ENCODE measurements around the gene YEATS2.
"Not testable (repeated sequence)": the region's sequence is repeated elsewhere in the genome, so short reads cannot be mapped to it uniquely, and the experiment has no call there.

Gene YEATS2

DNA sequence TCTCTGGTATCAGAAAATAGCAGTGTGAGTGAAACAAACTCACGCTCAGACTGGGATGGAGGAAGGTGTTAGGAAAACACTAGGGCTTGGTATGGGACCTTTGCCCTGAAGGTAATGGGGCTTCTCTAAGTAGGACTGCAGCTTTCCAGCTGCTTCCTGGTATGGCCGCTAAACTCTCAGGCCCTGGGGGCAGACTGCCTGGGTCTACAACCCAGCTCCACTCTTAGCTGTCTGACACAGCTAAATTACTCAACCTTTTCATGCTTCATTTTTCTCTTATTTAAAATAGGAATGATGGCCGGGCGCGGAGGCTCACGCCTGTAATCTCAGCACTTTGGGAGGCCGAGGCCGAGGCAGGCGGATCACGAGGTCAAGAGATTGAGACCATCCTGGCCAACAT lies 5.2 kb upstream of the YEATS2 start:
- H3K9me3 ChIP-seq (replicated peaks; ENCODE audit: low read length) = no peaks in the 10 kb centered on the region
- no peaks in the 10 kb centered on the region for H3K36me3 ChIP-seq (ENCODE audit: insufficient read depth, low read length)
- no peak overlapping the region for H3K9ac ChIP-seq (ENCODE audit: low read depth, low read length)
- no peaks in the 10 kb centered on the region for H3K27me3 ChIP-seq (ENCODE audit: control insufficient read depth, insufficient read depth, low read length)
- H3K4me3 ChIP-seq (ENCODE audit: low read length) = no peak overlapping the region
- no peak overlapping the region for H3K4me2 ChIP-seq (ENCODE audit: low read length)
- H3K4me1 ChIP-seq (ENCODE audit: control insufficient read depth, insufficient read depth, low read length) = peaks cover 3% of the 10 kb centered on the region

DNA sequence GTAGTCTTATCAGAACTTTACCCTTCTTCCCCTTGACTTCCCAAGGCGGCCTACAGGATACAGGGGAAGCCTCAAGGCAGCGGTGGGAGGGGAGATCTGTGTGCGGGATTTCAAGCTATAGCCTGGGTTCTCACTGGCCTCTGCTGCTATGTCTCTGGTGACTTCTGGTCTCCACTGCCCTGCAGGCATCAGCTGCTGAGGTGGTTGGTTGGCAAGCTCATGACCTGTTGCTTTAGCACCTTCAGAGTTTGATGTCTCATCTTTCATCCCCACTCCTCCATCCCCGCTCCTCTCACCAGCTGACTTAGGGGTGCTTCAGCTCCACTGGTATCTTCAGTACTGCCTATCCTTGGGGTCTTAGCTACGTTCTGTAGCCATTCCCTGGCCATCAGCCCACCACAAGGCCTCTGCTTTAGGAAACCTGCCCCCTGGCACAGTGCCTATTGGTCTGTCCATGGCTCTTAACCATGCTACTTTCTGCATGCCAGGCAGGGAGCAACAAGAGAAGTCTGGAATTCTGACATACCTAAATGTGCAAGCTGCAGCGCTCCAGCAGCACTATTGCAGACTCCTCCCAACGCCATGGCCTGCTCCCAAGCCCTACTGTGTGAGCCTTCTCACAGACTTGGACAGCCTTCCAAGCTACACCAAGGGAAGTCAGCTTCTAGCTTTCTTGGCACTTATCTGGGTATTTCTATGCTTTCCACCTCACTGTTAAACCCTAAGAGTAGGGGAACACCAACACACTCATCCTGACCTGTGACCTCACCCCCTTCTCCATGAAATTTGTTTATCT lies 1.8 kb upstream of the YEATS2 start:
- Histone ChIP-seq H3K4me2 (ENCODE audit: low read length) (no peak overlapping the region), H3K9me3 (replicated peaks; ENCODE audit: low read length) (no peaks in the 10 kb centered on the region), H3K9ac (ENCODE audit: low read depth, low read length) (no peak overlapping the region), H3K4me1 (ENCODE audit: control insufficient read depth, insufficient read depth, low read length) (peaks cover 18% of the 10 kb centered on the region), H3K4me3 (ENCODE audit: low read length) (no peak overlapping the region), H3K27me3 (ENCODE audit: control insufficient read depth, insufficient read depth, low read length) (no peaks in the 10 kb centered on the region), H3K36me3 (ENCODE audit: insufficient read depth, low read length) (no peaks in the 10 kb centered on the region)

DNA sequence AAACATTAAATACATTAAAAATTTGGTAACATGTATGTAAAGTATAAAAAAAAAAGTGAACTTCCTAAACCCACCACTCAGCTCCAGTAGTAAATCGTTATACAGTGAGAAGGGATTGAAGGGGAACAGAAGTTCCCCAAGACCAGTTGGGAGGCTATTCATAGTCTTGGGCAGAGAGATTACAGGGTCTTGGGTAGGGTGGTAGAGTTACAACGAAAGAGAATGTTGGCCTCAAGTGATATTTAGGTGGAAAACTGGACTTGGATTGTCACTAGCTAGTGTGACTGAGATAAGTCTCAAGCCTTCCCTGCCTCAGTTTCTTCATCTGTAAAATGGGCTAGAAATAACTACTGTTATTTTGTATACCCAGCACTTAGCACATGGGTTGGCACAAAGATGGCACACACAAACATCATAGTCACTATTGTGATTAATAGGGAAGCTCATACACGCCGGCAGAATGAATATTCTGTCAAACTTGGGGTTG lies 431 bp upstream of the YEATS2 start:
- H3K4me2 ChIP-seq (ENCODE audit: low read length) = peak overlapping the region; percentile 76
- peak overlapping the region; percentile 95 for H3K9ac ChIP-seq (ENCODE audit: low read depth, low read length)
- H3K4me3 ChIP-seq (ENCODE audit: low read length) = peak overlapping the region; percentile 97
- H3K9me3 ChIP-seq (replicated peaks; ENCODE audit: low read length) = no peaks in the 10 kb centered on the region
- no peaks in the 10 kb centered on the region for H3K27me3 ChIP-seq (ENCODE audit: control insufficient read depth, insufficient read depth, low read length)
- H3K4me1 ChIP-seq (ENCODE audit: control insufficient read depth, insufficient read depth, low read length) = peaks cover 18% of the 10 kb centered on the region
- peaks cover 5% of the 10 kb centered on the region for H3K36me3 ChIP-seq (ENCODE audit: insufficient read depth, low read length)

DNA sequence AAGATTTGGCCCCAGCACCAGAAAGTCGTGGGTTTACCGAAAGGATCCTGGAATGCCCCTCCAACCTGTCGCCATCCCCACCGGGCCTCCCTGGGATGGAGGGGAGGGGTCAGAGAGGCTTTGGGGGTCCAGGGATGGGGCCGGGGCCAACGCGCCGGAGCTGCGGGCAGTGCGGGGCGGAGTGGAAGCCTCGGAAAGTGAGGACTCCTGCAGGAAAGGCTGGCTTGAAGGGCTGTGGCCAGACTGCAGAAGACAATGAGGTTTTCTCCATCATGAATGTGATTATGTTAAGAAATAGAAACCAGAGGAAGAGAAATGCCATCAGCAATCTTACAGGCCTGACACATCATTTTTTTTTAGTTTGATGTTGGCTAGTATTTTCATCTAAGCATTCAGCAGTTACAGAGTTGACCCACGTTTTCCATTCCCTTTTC lies 738 bp downstream of the YEATS2 start:
- Histone ChIP-seq H3K4me3 (ENCODE audit: low read length) (peak overlapping the region; percentile 97), H3K9ac (ENCODE audit: low read depth, low read length) (peak overlapping the region; percentile 95)

DNA sequence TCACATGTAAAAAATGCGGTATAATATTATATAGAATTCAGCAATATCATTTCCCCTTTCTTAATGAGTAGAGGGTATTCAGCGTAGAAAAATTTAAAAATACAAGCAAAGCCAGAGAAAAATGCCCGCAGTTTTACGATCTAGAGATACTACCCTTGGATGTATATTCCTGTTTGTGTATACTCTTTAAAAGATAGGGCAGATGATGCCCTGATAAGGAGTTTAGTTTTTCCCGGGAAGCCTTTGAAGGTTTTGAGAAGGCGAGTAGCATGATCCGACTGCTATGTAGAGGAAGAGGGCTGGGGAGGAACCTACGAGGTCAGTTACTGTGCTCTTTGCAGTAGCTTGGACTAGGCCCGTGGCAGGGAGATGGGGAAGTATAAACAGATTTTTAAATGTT lies 1.2 kb downstream of the YEATS2 start:
- peaks cover 5% of the 10 kb centered on the region for H3K36me3 ChIP-seq (ENCODE audit: insufficient read depth, low read length)
- no peaks in the 10 kb centered on the region for H3K27me3 ChIP-seq (ENCODE audit: control insufficient read depth, insufficient read depth, low read length)
- peak overlapping the region; percentile 95 for H3K9ac ChIP-seq (ENCODE audit: low read depth, low read length)

More for the DNA sequence above, 738 bp downstream of the YEATS2 start:
- Histone ChIP-seq H3K9me3 (replicated peaks; ENCODE audit: low read length) (no peaks in the 10 kb centered on the region), H3K36me3 (ENCODE audit: insufficient read depth, low read length) (peaks cover 5% of the 10 kb centered on the region), H3K4me2 (ENCODE audit: low read length) (peak overlapping the region; percentile 86), H3K4me1 (ENCODE audit: control insufficient read depth, insufficient read depth, low read length) (peaks cover 18% of the 10 kb centered on the region), H3K27me3 (ENCODE audit: control insufficient read depth, insufficient read depth, low read length) (no peaks in the 10 kb centered on the region)

DNA sequence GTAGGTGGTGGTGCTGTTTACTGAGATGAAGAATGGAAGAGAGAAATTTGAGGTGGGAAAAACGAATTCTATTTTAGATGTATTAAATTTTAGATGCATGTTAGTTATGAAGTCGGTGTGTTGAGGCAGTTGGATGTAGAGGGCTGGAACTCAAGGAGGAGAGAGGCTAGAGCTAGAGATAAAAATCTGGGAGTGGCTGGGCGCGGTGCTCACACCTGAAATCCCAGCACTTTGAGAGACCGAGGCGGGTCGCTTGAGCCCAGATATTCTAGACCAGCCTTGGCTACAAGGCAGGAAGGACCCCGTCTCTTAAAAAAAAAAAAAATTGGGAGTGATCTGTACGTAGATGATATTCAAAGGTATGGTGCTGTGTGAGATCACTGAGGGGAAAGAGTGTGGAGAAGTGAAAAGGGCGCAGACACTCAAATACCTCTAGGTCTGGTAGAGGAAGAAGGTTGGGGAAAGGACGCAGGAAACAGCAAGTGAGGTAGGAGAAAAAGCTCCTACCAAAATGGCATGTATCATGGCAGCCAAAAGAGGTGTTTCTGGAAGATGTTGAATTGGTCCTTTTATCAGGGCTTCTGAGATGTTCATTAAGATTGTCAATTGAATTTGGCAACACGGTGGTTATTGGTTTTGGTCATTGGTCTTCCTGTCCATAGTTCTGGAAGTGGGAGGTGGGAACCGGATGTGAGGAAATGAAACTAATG lies 1.8 kb downstream of the YEATS2 start:
- Histone ChIP-seq H3K27me3 (ENCODE audit: control insufficient read depth, insufficient read depth, low read length) (no peaks in the 10 kb centered on the region), H3K4me2 (ENCODE audit: low read length) (peak overlapping the region; percentile 86), H3K36me3 (ENCODE audit: insufficient read depth, low read length) (peaks cover 5% of the 10 kb centered on the region), H3K9me3 (replicated peaks; ENCODE audit: low read length) (no peaks in the 10 kb centered on the region), H3K9ac (ENCODE audit: low read depth, low read length) (peak overlapping the region; percentile 95), H3K4me3 (ENCODE audit: low read length) (peak overlapping the region; percentile 97), H3K4me1 (ENCODE audit: control insufficient read depth, insufficient read depth, low read length) (peaks cover 18% of the 10 kb centered on the region)

More for the DNA sequence above, 1.2 kb downstream of the YEATS2 start:
- no peaks in the 10 kb centered on the region for H3K9me3 ChIP-seq (replicated peaks; ENCODE audit: low read length)
- peak overlapping the region; percentile 97 for H3K4me3 ChIP-seq (ENCODE audit: low read length)
- H3K4me2 ChIP-seq (ENCODE audit: low read length) = peak overlapping the region; percentile 86
- H3K4me1 ChIP-seq (ENCODE audit: control insufficient read depth, insufficient read depth, low read length) = peaks cover 18% of the 10 kb centered on the region

DNA sequence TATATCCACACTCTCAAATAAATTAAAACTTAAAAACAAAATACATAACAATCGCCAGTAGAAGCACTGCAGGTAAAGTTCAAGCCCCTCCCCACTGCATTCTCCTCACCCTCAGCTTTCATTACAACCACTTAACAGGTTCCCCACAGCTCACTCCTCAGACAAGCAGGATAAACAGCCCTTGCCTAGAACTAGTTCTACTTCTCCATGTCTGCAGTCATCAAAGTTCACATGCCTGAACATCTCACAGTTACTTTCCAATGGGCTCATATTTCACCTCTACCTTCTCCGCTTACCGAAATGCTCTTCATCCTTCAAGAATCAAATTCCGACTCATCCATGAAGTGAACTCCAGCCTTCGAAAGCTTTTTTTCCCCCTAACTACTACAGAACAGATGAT lies 4.1 kb downstream of the YEATS2 start:
- no peak overlapping the region for H3K4me2 ChIP-seq (ENCODE audit: low read length)
- peaks cover 5% of the 10 kb centered on the region for H3K36me3 ChIP-seq (ENCODE audit: insufficient read depth, low read length)
- no peaks in the 10 kb centered on the region for H3K9me3 ChIP-seq (replicated peaks; ENCODE audit: low read length)
- H3K4me3 ChIP-seq (ENCODE audit: low read length) = no peak overlapping the region
- H3K4me1 ChIP-seq (ENCODE audit: control insufficient read depth, insufficient read depth, low read length) = peaks cover 18% of the 10 kb centered on the region
- no peak overlapping the region for H3K9ac ChIP-seq (ENCODE audit: low read depth, low read length)
- no peaks in the 10 kb centered on the region for H3K27me3 ChIP-seq (ENCODE audit: control insufficient read depth, insufficient read depth, low read length)

DNA sequence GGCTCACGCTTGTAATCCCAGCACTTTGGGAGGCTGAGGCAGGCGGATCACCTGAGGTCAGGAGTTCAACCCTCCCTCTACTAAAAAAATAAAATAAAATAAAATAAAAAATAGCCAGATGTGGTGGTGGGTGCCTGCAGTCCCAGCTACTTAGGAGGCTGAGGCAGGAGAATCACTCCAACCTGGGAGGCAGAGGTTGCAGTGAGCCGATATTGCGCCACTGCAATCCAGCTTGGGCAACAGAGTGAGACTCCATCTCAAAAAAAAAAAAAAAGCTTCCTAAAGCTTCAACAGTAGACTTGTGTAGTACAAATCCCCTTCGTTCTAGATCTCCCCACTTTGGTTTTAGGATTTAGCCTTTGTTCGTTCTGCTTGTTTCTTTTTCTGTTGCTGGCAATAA lies 6.3 kb downstream of the YEATS2 start:
- not testable (repeated sequence) for H3K36me3 ChIP-seq (ENCODE audit: insufficient read depth, low read length); H3K9me3 ChIP-seq (replicated peaks; ENCODE audit: low read length); H3K9ac ChIP-seq (ENCODE audit: low read depth, low read length); H3K4me2 ChIP-seq (ENCODE audit: low read length); H3K4me3 ChIP-seq (ENCODE audit: low read length); H3K27me3 ChIP-seq (ENCODE audit: control insufficient read depth, insufficient read depth, low read length)
- H3K4me1 ChIP-seq (ENCODE audit: control insufficient read depth, insufficient read depth, low read length) = peaks cover 15% of the 10 kb centered on the region

DNA sequence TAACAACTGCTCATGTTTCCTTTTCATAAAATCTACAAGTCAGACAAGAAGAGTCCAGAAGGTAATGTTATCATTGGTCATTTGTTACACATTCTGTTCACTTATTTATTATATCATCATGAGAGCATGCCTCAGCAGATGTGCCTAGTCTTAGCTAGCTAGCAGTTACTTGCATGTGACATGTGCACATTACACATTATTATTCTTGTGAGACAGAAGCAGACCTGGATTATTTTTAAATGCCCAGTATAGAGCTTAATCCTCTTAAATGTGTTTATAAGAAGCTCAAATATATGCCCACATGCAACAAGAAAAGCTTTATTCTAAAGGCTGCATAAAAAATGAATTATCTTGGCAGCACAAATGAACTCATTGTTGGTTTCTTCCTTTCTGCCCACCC lies 12.6 kb downstream of the YEATS2 start:
- Histone ChIP-seq H3K9ac (ENCODE audit: low read depth, low read length) (no peak overlapping the region), H3K4me3 (ENCODE audit: low read length) (no peak overlapping the region), H3K36me3 (ENCODE audit: insufficient read depth, low read length) (peaks cover 3% of the 10 kb centered on the region), H3K27me3 (ENCODE audit: control insufficient read depth, insufficient read depth, low read length) (no peaks in the 10 kb centered on the region), H3K4me1 (ENCODE audit: control insufficient read depth, insufficient read depth, low read length) (no peaks in the 10 kb centered on the region), H3K4me2 (ENCODE audit: low read length) (no peak overlapping the region), H3K9me3 (replicated peaks; ENCODE audit: low read length) (no peaks in the 10 kb centered on the region)

DNA sequence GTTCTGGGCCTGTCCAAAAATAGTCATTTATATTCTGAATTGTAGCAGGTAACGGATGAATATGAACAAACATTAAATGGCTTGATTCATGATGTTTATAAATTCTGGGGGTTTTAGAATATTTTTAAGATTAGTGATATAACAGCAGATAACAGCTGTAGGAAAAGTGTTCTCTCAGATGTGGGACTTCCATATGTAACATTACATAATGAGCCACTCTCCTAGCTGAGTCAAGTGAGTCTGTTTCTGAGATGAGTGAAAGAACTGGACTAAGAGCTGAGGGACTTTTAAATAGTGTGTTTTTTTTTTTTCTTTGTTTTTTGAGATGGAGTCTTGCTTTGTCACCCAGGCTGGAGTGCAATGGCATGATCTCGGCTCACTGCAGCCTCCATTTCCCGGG lies 13.9 kb downstream of the YEATS2 start:
- Histone ChIP-seq H3K36me3 (ENCODE audit: insufficient read depth, low read length) (peaks cover 9% of the 10 kb centered on the region), H3K4me2 (ENCODE audit: low read length) (no peak overlapping the region), H3K9ac (ENCODE audit: low read depth, low read length) (no peak overlapping the region), H3K27me3 (ENCODE audit: control insufficient read depth, insufficient read depth, low read length) (no peaks in the 10 kb centered on the region), H3K4me1 (ENCODE audit: control insufficient read depth, insufficient read depth, low read length) (no peaks in the 10 kb centered on the region), H3K9me3 (replicated peaks; ENCODE audit: low read length) (no peaks in the 10 kb centered on the region), H3K4me3 (ENCODE audit: low read length) (no peak overlapping the region)

DNA sequence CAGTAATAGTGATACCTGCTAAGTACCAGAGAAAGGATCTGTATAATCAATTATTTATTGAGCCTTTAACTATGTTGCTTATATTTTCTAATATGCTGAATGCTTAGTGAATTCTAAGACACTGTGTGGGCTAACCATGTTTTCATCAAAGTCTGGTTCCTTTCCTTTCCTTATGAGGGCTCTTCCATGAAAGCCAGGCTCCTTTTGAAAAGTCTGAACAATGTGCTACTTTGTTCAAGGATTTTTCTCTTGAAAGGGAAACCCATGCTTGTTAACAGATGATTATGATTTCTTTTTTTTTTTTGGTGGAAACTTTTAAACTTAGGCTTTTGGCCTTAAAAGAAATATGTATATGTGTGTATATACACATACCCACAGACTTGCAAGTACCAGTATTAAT lies 17.0 kb downstream of the YEATS2 start:
- Histone ChIP-seq H3K4me3 (ENCODE audit: low read length) (no peak overlapping the region), H3K9ac (ENCODE audit: low read depth, low read length) (no peak overlapping the region), H3K27me3 (ENCODE audit: control insufficient read depth, insufficient read depth, low read length) (no peaks in the 10 kb centered on the region), H3K4me1 (ENCODE audit: control insufficient read depth, insufficient read depth, low read length) (no peaks in the 10 kb centered on the region), H3K36me3 (ENCODE audit: insufficient read depth, low read length) (peaks cover 34% of the 10 kb centered on the region), H3K4me2 (ENCODE audit: low read length) (no peak overlapping the region), H3K9me3 (replicated peaks; ENCODE audit: low read length) (no peaks in the 10 kb centered on the region)
